HepG2 (cell line): ENCODE measurements around the gene NR2F6. TPM values are rescaled to one million over a fixed set of nuclear protein-coding genes. Genes with fewer than 3 reads are reported as not detected.

ENCODE experiments used
- CENPT ChIP-seq: sonication (generic); formaldehyde crosslinking; IDR thresholded peaks from 2 replicates; pipeline ENCODE4 v1.8.0; 2022; ENCODE audit warnings: low read depth, mild to moderate bottlenecking, moderate library complexity, missing genetic modification reagents
- DNMT3B ChIP-seq: conservative IDR thresholded peaks from 2 replicates; pipeline ENCODE4 v1.6.1; 2016; ENCODE audit warnings: missing biosample characterization, control low read depth
- FOXC1 ChIP-seq: sonication (generic); formaldehyde crosslinking; IDR thresholded peaks from 2 replicates; pipeline ENCODE4 v1.8.0; 2022; ENCODE audit warnings: mild to moderate bottlenecking, missing genetic modification reagents, borderline replicate concordance
- KDM2A ChIP-seq: sonication (generic); formaldehyde crosslinking; IDR thresholded peaks from 2 replicates; pipeline ENCODE4 v1.4.0; 2020; ENCODE audit warnings: low read depth, missing genetic modification reagents, borderline replicate concordance
- KLF11 ChIP-seq: IDR thresholded peaks from 2 replicates; pipeline ENCODE4 v1.6.1; 2016; ENCODE audit warnings: missing compliant biosample characterization
- NCOA2 ChIP-seq: sonication (generic); formaldehyde crosslinking; IDR thresholded peaks from 2 replicates; pipeline ENCODE4 v1.8.0; 2022; ENCODE audit warnings: inconsistent platforms
- NFRKB ChIP-seq: fragments of 450-650 bp; IDR thresholded peaks from 2 replicates; pipeline ENCODE4 v1.6.1; 2017
- NONO ChIP-seq, 2 experiments: fragments of 450-650 bp in 1 of 2; sonication (generic) in 1 of 2; formaldehyde crosslinking in 1 of 2; IDR thresholded peaks in 1 of 2; conservative IDR thresholded peaks in 1 of 2; 2 replicates each; pipeline versions ENCODE4 v1.6.1 to v1.8.0; 2017 to 2022; ENCODE audit warnings: mild to moderate bottlenecking in 1 of 2, missing genetic modification reagents in 1 of 2, moderate library complexity in 1 of 2
- NR2F2 ChIP-seq: IDR thresholded peaks from 2 replicates; pipeline ENCODE4 v1.6.1; 2012; ENCODE audit warnings: low read depth, inconsistent platforms, borderline replicate concordance
- SKIL ChIP-seq: sonication (generic); formaldehyde crosslinking; IDR thresholded peaks from 2 replicates; pipeline ENCODE4 v1.8.0; 2022; ENCODE audit warnings: missing genetic modification reagents, mild to moderate bottlenecking, moderate library complexity, borderline replicate concordance
- TAF1 ChIP-seq: sonication (generic); formaldehyde crosslinking; IDR thresholded peaks from 2 replicates; pipeline ENCODE4 v1.4.0; 2020; ENCODE audit warnings: missing genetic modification reagents
- ZFP36L1 ChIP-seq: sonication (generic); formaldehyde crosslinking; IDR thresholded peaks from 2 replicates; pipeline ENCODE4 v1.8.0; 2022; ENCODE audit warnings: mild to moderate bottlenecking, missing genetic modification reagents, moderate library complexity
- ZMYM4 ChIP-seq: sonication (generic); formaldehyde crosslinking; IDR thresholded peaks from 2 replicates; pipeline ENCODE4 v1.8.1; 2023; ENCODE audit warnings: mild to moderate bottlenecking, missing genetic modification reagents
- ZNF124 ChIP-seq: sonication (generic); formaldehyde crosslinking; IDR thresholded peaks from 2 replicates; pipeline ENCODE4 v1.4.0; 2020; ENCODE audit warnings: missing genetic modification reagents
- ZNF280B ChIP-seq: sonication (generic); formaldehyde crosslinking; IDR thresholded peaks from 2 replicates; pipeline ENCODE4 v1.5.0; 2020; ENCODE audit warnings: missing genetic modification reagents, mild to moderate bottlenecking, borderline replicate concordance
- ZNF430 ChIP-seq: sonication (generic); formaldehyde crosslinking; IDR thresholded peaks from 2 replicates; pipeline ENCODE4 v1.9.0; 2021; ENCODE audit warnings: mild to moderate bottlenecking, missing genetic modification reagents
- ZNF776 ChIP-seq: sonication (generic); formaldehyde crosslinking; IDR thresholded peaks from 2 replicates; pipeline ENCODE4 v1.4.0; 2020; ENCODE audit warnings: mild to moderate bottlenecking, missing genetic modification reagents
- polyA plus RNA-seq, 8 experiments: library from polyadenylated mRNA; depleted of rRNA in 3 of 8; stranded (reverse) in 7 of 8; unstranded in 1 of 8; fragments of >200 nt; fragmentation: Illumina TruSeq in 4 of 8; extraction: Trizol in 4 of 8; gene quantifications; 2 replicates each; pipeline versions ENCODE4 v1.2.1 to v1.2.3, GENCODE V29; 2011 to 2016; ENCODE audit warnings: low read depth in 4 of 8, missing spikeins in 1 of 8, mixed read lengths in 1 of 8; ENCODE audit not compliant: insufficient read depth in 1 of 8
- total RNA-seq, 5 experiments: library from RNA; depleted of rRNA; stranded (reverse); fragments of >200 nt; fragmentation: Illumina TruSeq; extraction: Trizol; gene quantifications; 2 replicates each; pipeline ENCODE4 v1.2.3, GENCODE V29; 2016; ENCODE audit warnings: low read depth in 1 of 5
- TF ChIP-seq, protein P1 (sequence below), 2 experiments: sonication (generic) in 1 of 2; formaldehyde crosslinking in 1 of 2; IDR thresholded peaks; 2 replicates each; pipeline versions ENCODE4 v1.6.1 to v1.9.0; 2014 to 2022; ENCODE audit warnings: antibody characterized with exemption in 1 of 2, borderline replicate concordance in 1 of 2, inconsistent platforms in 1 of 2, low read depth in 1 of 2, missing genetic modification reagents in 1 of 2

Gene NR2F6
- total and polyA plus RNA-seq, 2 of the 13 experiments (the other 11 are each of a cell fraction or from before 2014, with no cell fraction given) = 30.9 to 72.4 TPM

GRCh38 chr19:17266975-17267788 lies 21.5 kb upstream of the NR2F6 start, which contains the start of gene BABAM1 (continued):
- TF ChIP-seq, protein P1, sequence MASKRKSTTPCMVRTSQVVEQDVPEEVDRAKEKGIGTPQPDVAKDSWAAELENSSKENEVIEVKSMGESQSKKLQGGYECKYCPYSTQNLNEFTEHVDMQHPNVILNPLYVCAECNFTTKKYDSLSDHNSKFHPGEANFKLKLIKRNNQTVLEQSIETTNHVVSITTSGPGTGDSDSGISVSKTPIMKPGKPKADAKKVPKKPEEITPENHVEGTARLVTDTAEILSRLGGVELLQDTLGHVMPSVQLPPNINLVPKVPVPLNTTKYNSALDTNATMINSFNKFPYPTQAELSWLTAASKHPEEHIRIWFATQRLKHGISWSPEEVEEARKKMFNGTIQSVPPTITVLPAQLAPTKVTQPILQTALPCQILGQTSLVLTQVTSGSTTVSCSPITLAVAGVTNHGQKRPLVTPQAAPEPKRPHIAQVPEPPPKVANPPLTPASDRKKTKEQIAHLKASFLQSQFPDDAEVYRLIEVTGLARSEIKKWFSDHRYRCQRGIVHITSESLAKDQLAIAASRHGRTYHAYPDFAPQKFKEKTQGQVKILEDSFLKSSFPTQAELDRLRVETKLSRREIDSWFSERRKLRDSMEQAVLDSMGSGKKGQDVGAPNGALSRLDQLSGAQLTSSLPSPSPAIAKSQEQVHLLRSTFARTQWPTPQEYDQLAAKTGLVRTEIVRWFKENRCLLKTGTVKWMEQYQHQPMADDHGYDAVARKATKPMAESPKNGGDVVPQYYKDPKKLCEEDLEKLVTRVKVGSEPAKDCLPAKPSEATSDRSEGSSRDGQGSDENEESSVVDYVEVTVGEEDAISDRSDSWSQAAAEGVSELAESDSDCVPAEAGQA (IDR thresholded peaks at IDR 0.05; ENCODE audit: low read depth) = peak; percentile 88
- TF ChIP-seq, protein P1 (CRISPR knock-in tag; IDR thresholded peaks at IDR 0.05; ENCODE audit: borderline replicate concordance) = no peak
- peak; percentile 15; the same call in 1 of the 2 replicates for TF ChIP-seq NR2F2
- peak; percentile 51; the same call in 1 of the 2 replicates for TF ChIP-seq NCOA2 (CRISPR knock-in tag)
- TF ChIP-seq ZNF776 = no peak
- no peak for TF ChIP-seq NFRKB
- TF ChIP-seq TAF1 (CRISPR knock-in tag) = peak; percentile 92
- 0 out of 2 replicates have a peak, but pooled peaks have one; percentile 33 for TF ChIP-seq ZNF430 (CRISPR knock-in tag)
- TF ChIP-seq ZMYM4 (CRISPR knock-in tag) = peak; percentile 34; the same call in 1 of the 2 replicates
- peak; percentile 55; the same call in 1 of the 2 replicates for TF ChIP-seq KLF11 (CRISPR knock-in tag)
- 0 out of 2 replicates have a peak, but pooled peaks have one; percentile 64 for TF ChIP-seq ZFP36L1 (CRISPR knock-in tag)
- TF ChIP-seq ZNF124 (CRISPR knock-in tag) = peak; percentile 77; the same call in 1 of the 2 replicates
- TF ChIP-seq CENPT (CRISPR knock-in tag) = no peak
- peak; percentile 67; the same call in 1 of the 2 replicates for TF ChIP-seq KDM2A (CRISPR knock-in tag)
- TF ChIP-seq NONO (IDR thresholded peaks at IDR 0.05) = no peak
- TF ChIP-seq NONO (CRISPR knock-in tag; conservative IDR thresholded peaks at IDR 0.05) = peak; percentile 58; the same call in 1 of the 2 replicates
- no peak for TF ChIP-seq SKIL
- no peak for TF ChIP-seq FOXC1 (CRISPR knock-in tag)
- TF ChIP-seq DNMT3B = 0 out of 2 replicates have a peak, but pooled peaks have one; percentile 70
- TF ChIP-seq ZNF280B (CRISPR knock-in tag) = 0 out of 2 replicates have a peak, but pooled peaks have one; percentile 45
